Endodermal cell (in vitro differentiated cells): ENCODE results near the gene SNX30. TPM values are rescaled to one million over a fixed set of nuclear protein-coding genes. Genes with fewer than 3 reads are reported as not detected.

Experiments used
- DNase-seq: peaks from one replicate; pipeline ENCODE4 v3.0.0-alpha.2; 2017
- H3K27ac ChIP-seq: 2 replicates; pipeline ENCODE4 v1.5.1; 2013; ENCODE audit warnings: mild to moderate bottlenecking, low read depth, low read length, moderate library complexity
- H3K27me3 ChIP-seq: 2 replicates; pipeline ENCODE4 v1.6.1; 2013; ENCODE audit warnings: mild to moderate bottlenecking, low read length, moderate library complexity; ENCODE audit not compliant: insufficient read depth, control insufficient read depth, poor library complexity, severe bottlenecking
- H3K36me3 ChIP-seq: 2 replicates; pipeline ENCODE4 v1.7.0; 2013; ENCODE audit warnings: mild to moderate bottlenecking, low read length, moderate library complexity; ENCODE audit not compliant: control insufficient read depth, insufficient read depth
- H3K4me1 ChIP-seq: one replicate; pipeline ENCODE4 v1.7.0; 2013; ENCODE audit warnings: low read length; ENCODE audit not compliant: control insufficient read depth, insufficient read depth
- H3K4me3 ChIP-seq: 2 replicates; pipeline ENCODE4 v1.5.1; 2013; ENCODE audit warnings: mild to moderate bottlenecking, low read length, moderate library complexity
- H3K9ac ChIP-seq: 2 replicates; pipeline ENCODE4 v1.6.1; 2013; ENCODE audit warnings: mild to moderate bottlenecking, low read length, moderate library complexity; ENCODE audit not compliant: poor library complexity, severe bottlenecking; ENCODE audit errors: extremely low read depth
- H3K9me3 ChIP-seq: 2 replicates; pipeline ENCODE4 v1.6.1; 2013; ENCODE audit warnings: mild to moderate bottlenecking, low read length, moderate library complexity; ENCODE audit not compliant: control insufficient read depth
- H3K27ac Mint-ChIP-seq: 2 replicates; pipeline ENCODE4 v1.8.0; 2020; ENCODE audit warnings: mixed read lengths
- H3K27me3 Mint-ChIP-seq: 2 replicates; pipeline ENCODE4 v1.8.0; 2021; ENCODE audit warnings: mild to moderate bottlenecking, mixed read lengths; ENCODE audit not compliant: insufficient read depth
- H3K36me3 Mint-ChIP-seq: 2 replicates; pipeline ENCODE4 v1.8.0; 2020; ENCODE audit warnings: low read depth, mixed read lengths
- H3K4me1 Mint-ChIP-seq: 2 replicates; pipeline ENCODE4 v1.8.0; 2020; ENCODE audit warnings: mixed read lengths
- H3K4me3 Mint-ChIP-seq: 2 replicates; pipeline ENCODE4 v1.8.0; 2020; ENCODE audit warnings: mild to moderate bottlenecking, moderate library complexity, mixed read lengths
- H3K9me3 Mint-ChIP-seq: 2 replicates; pipeline ENCODE4 v1.8.0; 2020; ENCODE audit warnings: mild to moderate bottlenecking, mixed read lengths
- WGBS, 2 experiments: methylation state at CpG; one replicate each; pipeline versions ENCODE4 v1.1.5 to v1.1.7; 2013; ENCODE audit warnings: missing lambda C conversion rate in 2 of 2, mixed read lengths in 1 of 2; ENCODE audit not compliant: insufficient coverage in 1 of 2, insufficient read length in 1 of 2; 5-methylcytosine and 5-hydroxymethylcytosine counted together
- total RNA-seq, 2 donors: library from RNA; stranded (reverse); fragmentation: NEBNext Ultra II Directional in 1 of 2; extraction: Animal tissue kit (Norgen Biotek cat#: 25700) in 1 of 2; gene quantifications; 2 replicates in 1 of 2; 3 replicates in 1 of 2; pipeline ENCODE4 v1.2.1, GENCODE V29; 2021
- TF ChIP-seq, protein P1 (sequence below): fragments of 200-600 bp; sonication (generic); conservative IDR thresholded peaks from 2 replicates; pipeline ENCODE4 v1.5.0; 2021; ENCODE audit warnings: antibody characterized with exemption, mild to moderate bottlenecking

SNX30 gene
- total RNA-seq, 2 donors from 2014 or later = 11.8 to 14.8 TPM

- no peak overlapping the region for H3K27ac Mint-ChIP-seq
- 90 to 100% methylated on average over 1 of the region's 1 CpG for WGBS, 2 experiments
- H3K27me3 ChIP-seq = peaks cover 29% of the 10 kb centered on the region
- H3K4me1 Mint-ChIP-seq = peaks cover 4% of the 10 kb centered on the region
- peaks cover 61% of the 10 kb centered on the region for H3K27me3 Mint-ChIP-seq
- H3K27ac ChIP-seq = no peak overlapping the region
- H3K36me3 ChIP-seq = no peaks in the 10 kb centered on the region
- no peaks in the 10 kb centered on the region for H3K9me3 Mint-ChIP-seq
- TF ChIP-seq, protein P1, sequence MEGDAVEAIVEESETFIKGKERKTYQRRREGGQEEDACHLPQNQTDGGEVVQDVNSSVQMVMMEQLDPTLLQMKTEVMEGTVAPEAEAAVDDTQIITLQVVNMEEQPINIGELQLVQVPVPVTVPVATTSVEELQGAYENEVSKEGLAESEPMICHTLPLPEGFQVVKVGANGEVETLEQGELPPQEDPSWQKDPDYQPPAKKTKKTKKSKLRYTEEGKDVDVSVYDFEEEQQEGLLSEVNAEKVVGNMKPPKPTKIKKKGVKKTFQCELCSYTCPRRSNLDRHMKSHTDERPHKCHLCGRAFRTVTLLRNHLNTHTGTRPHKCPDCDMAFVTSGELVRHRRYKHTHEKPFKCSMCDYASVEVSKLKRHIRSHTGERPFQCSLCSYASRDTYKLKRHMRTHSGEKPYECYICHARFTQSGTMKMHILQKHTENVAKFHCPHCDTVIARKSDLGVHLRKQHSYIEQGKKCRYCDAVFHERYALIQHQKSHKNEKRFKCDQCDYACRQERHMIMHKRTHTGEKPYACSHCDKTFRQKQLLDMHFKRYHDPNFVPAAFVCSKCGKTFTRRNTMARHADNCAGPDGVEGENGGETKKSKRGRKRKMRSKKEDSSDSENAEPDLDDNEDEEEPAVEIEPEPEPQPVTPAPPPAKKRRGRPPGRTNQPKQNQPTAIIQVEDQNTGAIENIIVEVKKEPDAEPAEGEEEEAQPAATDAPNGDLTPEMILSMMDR = no peak
- no peaks in the 10 kb centered on the region for H3K9me3 ChIP-seq
- H3K4me3 ChIP-seq = no peak overlapping the region
- H3K36me3 Mint-ChIP-seq = no peaks in the 10 kb centered on the region
- H3K4me3 Mint-ChIP-seq = no peak overlapping the region
- no peaks in the 10 kb centered on the region for H3K4me1 ChIP-seq
- no peak for DNase-seq
- H3K9ac ChIP-seq = no peak overlapping the region
These were observed 144.1 kb downstream of the SNX30 start for GRCh38 chr9:112894699-112895098.

DNA sequence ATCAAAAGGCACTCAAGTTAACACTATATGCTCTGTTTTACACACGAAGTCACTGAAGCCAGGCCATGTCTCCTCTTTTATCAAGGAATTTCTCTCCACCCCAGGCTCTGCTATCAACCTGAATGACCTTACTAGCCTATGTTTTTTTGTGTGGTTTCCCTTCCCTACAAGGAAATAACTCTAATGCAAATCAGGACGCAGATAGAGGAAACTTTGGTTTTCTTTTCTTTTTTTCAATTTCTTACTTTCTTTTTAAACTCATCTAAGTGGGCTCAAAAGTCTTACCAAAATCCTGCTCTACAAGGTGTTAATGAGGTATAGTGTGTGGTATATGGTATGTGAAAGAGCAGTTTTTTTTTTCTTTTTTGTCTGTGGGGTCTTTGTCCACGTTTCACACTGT lies 145.6 kb downstream of the SNX30 start:
- no peaks in the 10 kb centered on the region for H3K4me1 Mint-ChIP-seq
- H3K27ac ChIP-seq = no peak overlapping the region
- no peaks in the 10 kb centered on the region for H3K9me3 ChIP-seq
- H3K4me1 ChIP-seq = no peaks in the 10 kb centered on the region
- H3K9ac ChIP-seq = no peak overlapping the region
- H3K36me3 Mint-ChIP-seq = no peaks in the 10 kb centered on the region
- 71 to 75% methylated on average over 1 to 3 of the region's 3 CpGs for WGBS, 2 experiments
- no peak for DNase-seq
- TF ChIP-seq, protein P1 = no peak
- peaks cover 27% of the 10 kb centered on the region for H3K27me3 ChIP-seq
- no peak overlapping the region for H3K4me3 Mint-ChIP-seq
- H3K4me3 ChIP-seq = no peak overlapping the region
- no peak overlapping the region for H3K27ac Mint-ChIP-seq
- H3K27me3 Mint-ChIP-seq = peaks cover 53% of the 10 kb centered on the region
- no peaks in the 10 kb centered on the region for H3K36me3 ChIP-seq
- H3K9me3 Mint-ChIP-seq = no peaks in the 10 kb centered on the region

DNA sequence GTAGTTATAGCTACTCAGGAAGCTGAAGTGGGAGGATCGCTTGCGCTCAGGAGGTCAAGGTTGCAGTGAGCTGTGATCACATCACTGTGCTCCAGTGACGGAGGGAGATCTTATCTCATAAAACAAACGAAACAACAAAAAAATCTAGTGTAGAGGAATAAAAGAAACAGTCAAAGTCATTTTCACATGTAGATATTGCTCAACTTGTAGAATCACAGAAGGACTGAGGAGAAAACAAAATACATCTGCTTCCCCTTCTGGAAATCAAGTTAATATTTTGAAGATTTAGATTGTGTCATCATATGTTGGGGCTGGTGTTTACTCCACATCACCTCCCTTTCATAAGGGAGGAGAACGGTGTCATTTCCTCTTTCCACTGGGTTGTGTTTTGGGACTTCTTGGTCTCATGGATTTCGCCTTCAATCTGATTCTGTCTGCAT lies 148.3 kb downstream of the SNX30 start:
- H3K9ac ChIP-seq = no peak overlapping the region
- no peak overlapping the region for H3K4me3 ChIP-seq
- H3K9me3 ChIP-seq = no peaks in the 10 kb centered on the region
- Mint-ChIP-seq H3K36me3 (no peaks in the 10 kb centered on the region), H3K9me3 (no peaks in the 10 kb centered on the region), H3K4me3 (no peak overlapping the region), H3K27me3 (peaks cover 41% of the 10 kb centered on the region), H3K4me1 (no peaks in the 10 kb centered on the region), H3K27ac (no peak overlapping the region)
- H3K36me3 ChIP-seq = no peaks in the 10 kb centered on the region
- WGBS, 2 experiments = 80 to 82% methylated on average over 1 to 6 of the region's 6 CpGs
- H3K4me1 ChIP-seq = no peaks in the 10 kb centered on the region
- no peak for DNase-seq
- H3K27ac ChIP-seq = no peak overlapping the region
- TF ChIP-seq, protein P1 = no peak
- peaks cover 15% of the 10 kb centered on the region for H3K27me3 ChIP-seq
